T-helper 2 cell treated with Interferon-gamma antibody and Interleukin-4, amounts not matched to agents 5 μg/mL and 100 μg/mL, for 36 hours (primary cell): ENCODE data around the gene IFNAR1.
"Not testable (repeated sequence)": the region's sequence is repeated elsewhere in the genome, so short reads cannot be mapped to it uniquely, and the experiment has no call there.

Source experiments
- DNase-seq: peaks from one replicate; pipeline ENCODE4 v3.0.0; 2021; ENCODE audit warnings: low spot score
- H3K27ac Mint-ChIP-seq: one replicate; pipeline ENCODE4 v1.8.0; 2021; ENCODE audit warnings: mild to moderate bottlenecking, mixed read lengths
- H3K27me3 Mint-ChIP-seq: one replicate; pipeline ENCODE4 v1.8.0; 2021; ENCODE audit warnings: low read depth, mixed read lengths
- H3K36me3 Mint-ChIP-seq: one replicate; pipeline ENCODE4 v1.8.0; 2021; ENCODE audit warnings: low read depth, mixed read lengths
- H3K4me1 Mint-ChIP-seq: one replicate; pipeline ENCODE4 v1.8.0; 2021; ENCODE audit warnings: low read depth, mixed read lengths
- H3K4me3 Mint-ChIP-seq: one replicate; pipeline ENCODE4 v1.8.0; 2022; ENCODE audit warnings: mild to moderate bottlenecking, moderate library complexity, mixed read lengths
- H3K9me3 Mint-ChIP-seq: one replicate; pipeline ENCODE4 v1.8.0; 2021; ENCODE audit warnings: mixed read lengths

IFNAR1 gene

DNA sequence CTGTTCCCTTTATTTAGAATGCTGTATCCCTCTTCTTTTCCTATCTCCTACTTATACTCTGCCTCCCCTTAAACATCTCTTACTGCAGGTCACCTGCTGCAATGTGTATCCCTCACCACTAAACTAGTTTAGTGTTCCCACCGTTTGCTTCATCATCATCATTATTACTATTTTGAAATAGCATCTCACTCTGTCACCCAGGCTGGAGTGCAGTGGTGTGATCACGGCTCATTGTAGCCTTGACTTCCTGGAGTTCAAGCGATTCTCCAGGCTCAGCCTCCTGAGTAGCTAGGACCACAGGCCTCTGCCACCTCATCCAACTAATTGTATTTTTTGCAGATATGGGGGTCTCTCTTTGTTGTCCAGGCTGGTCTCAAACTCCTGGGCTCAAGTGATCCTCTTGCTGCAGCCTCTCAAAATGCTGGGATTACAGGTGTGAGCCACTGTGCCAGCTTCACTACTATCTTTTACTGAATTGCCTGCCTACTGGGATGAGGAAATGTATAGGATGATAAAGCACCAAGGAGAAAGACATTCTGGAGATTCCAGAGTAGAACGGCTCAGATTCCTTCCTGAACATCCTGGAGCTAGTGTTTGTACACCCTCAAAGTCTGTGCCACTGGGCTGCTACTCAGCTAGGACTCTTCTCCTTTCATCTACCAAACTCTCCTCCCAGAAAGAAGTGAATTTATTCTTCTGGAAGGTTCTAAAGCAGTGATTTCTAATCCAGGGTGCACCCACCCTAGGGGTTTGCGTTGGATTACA is 8.6 kb upstream of the IFNAR1 start:
- H3K4me3 Mint-ChIP-seq: no peak overlapping the region
- DNase-seq: no peak
- peaks cover 5% of the 10 kb centered on the region for H3K9me3 Mint-ChIP-seq
- H3K27ac Mint-ChIP-seq: no peak overlapping the region
- peaks cover 21% of the 10 kb centered on the region for H3K27me3 Mint-ChIP-seq
- H3K36me3 Mint-ChIP-seq: no peaks in the 10 kb centered on the region
- H3K4me1 Mint-ChIP-seq: no peaks in the 10 kb centered on the region

- DNase-seq: no peak
- no peak overlapping the region for H3K27ac Mint-ChIP-seq
- H3K27me3 Mint-ChIP-seq: peaks cover 21% of the 10 kb centered on the region
- H3K4me3 Mint-ChIP-seq: no peak overlapping the region
- H3K36me3 Mint-ChIP-seq: no peaks in the 10 kb centered on the region
- H3K4me1 Mint-ChIP-seq: no peaks in the 10 kb centered on the region
- H3K9me3 Mint-ChIP-seq: peaks cover 5% of the 10 kb centered on the region
Observed at GRCh38 chr21:33317145-33317544, 7.6 kb upstream of the IFNAR1 start.

DNA sequence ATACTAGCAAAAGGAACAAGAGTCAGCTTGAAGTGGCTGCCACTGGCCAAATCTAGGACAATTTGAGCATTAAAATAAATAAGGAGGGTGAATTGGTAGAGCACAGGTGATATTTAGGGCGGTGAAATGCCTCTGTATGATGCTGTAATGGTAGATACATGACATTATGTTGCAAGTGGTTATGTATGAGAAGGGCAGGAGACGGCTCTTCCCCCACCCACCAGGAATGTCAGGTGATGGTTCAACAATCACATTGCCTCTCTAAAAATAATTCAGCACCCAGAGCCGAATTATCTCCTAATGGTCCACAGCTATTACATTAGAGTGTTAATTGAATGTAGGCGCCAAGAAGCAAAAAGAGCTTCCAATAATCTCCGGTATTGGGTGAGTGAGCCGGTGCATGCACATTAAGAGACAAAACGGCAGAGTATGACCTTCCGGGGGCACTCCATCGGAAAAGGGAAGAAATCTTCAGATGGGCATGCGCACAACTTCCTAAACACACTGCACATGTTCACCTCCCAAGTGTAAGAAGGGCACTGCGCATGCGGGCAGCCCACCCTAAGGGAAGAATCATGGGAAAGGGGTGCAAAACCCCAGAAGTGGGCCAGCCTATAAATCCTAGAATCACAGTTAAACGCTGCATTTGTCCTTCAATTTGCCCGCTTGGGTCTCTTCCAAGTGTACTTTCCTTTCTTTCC is 6.8 kb upstream of the IFNAR1 start:
- Mint-ChIP-seq H3K9me3 (peaks cover 5% of the 10 kb centered on the region), H3K4me3 (no peak overlapping the region), H3K36me3 (no peaks in the 10 kb centered on the region), H3K4me1 (no peaks in the 10 kb centered on the region), H3K27me3 (peaks cover 21% of the 10 kb centered on the region), H3K27ac (no peak overlapping the region)
- DNase-seq: no peak

DNA sequence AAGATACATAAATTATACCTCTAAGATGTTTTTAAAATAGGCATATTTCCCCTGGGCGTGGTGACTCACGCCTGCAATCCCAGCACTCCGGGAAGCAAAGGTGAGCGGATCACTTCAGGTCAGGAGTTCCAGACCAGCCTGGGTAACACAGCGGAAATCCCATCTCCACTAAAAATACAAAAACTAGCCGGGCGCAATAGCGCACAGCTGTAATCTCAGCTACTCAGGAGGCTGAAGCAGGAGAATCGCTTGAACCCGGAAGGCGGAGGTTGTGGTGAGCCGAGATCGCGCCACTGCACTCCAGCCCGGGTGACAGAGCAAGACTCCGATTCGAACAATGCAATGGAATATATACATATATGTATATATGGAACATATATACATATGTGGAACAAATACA is 3.8 kb upstream of the IFNAR1 start:
- not testable (repeated sequence) for DNase-seq, H3K4me1 Mint-ChIP-seq, H3K27me3 Mint-ChIP-seq, H3K36me3 Mint-ChIP-seq, H3K27ac Mint-ChIP-seq, H3K4me3 Mint-ChIP-seq, H3K9me3 Mint-ChIP-seq

DNA sequence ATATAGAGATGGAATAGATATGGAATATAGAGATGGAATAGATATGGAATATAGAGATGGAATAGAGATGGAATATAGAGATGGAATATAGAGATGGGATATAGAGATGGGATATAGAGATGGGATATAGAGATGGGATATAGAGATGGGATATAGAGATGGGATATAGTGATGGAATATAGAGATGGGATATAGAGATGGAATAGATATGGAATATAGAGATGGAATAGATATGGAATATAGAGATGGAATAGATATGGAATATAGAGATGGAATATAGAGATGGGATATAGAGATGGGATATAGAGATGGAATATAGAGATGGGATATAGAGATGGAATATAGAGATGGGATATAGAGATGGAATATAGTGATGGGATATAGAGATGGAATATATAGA is 1.2 kb upstream of the IFNAR1 start:
- not testable (repeated sequence) for H3K4me3 Mint-ChIP-seq, H3K27me3 Mint-ChIP-seq, H3K9me3 Mint-ChIP-seq, H3K36me3 Mint-ChIP-seq, DNase-seq, H3K27ac Mint-ChIP-seq
- H3K4me1 Mint-ChIP-seq: peaks cover 15% of the 10 kb centered on the region

- no peak overlapping the region for H3K27ac Mint-ChIP-seq
- peaks cover 11% of the 10 kb centered on the region for H3K36me3 Mint-ChIP-seq
- H3K9me3 Mint-ChIP-seq: no peaks in the 10 kb centered on the region
- H3K27me3 Mint-ChIP-seq: no peaks in the 10 kb centered on the region
- DNase-seq: peak; percentile 73
- peaks cover 27% of the 10 kb centered on the region for H3K4me1 Mint-ChIP-seq
- no peak overlapping the region for H3K4me3 Mint-ChIP-seq
Observed at GRCh38 chr21:33325222-33326067, 675 bp downstream of the IFNAR1 start.

DNA sequence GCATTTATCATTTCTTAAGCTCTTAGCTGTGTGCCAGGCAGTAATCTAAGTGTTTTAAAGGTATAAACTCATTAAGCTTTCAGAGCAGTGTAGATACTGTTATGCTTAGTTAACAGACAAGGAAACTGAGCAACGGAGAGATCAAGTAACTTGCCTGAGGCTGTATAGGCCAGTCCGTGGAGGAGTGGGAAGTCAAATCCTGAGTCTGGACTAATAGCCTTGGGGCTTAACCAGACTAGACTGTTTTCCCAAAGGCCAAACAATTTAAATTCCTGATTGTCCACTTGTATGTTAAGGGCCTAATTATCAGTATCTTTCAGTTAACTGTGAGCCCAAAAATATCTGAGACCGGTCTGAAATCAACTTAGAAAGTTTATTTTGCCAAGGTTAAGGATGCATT is 2.6 kb downstream of the IFNAR1 start:
- no peak for DNase-seq
- no peaks in the 10 kb centered on the region for H3K27me3 Mint-ChIP-seq
- H3K4me1 Mint-ChIP-seq: peaks cover 45% of the 10 kb centered on the region
- no peak overlapping the region for H3K4me3 Mint-ChIP-seq
- H3K27ac Mint-ChIP-seq: no peak overlapping the region
- peaks cover 3% of the 10 kb centered on the region for H3K9me3 Mint-ChIP-seq
- peaks cover 23% of the 10 kb centered on the region for H3K36me3 Mint-ChIP-seq

GRCh38 chr21:33327792-33328433 is 3.1 kb downstream of the IFNAR1 start:
- Mint-ChIP-seq H3K4me3 (peak overlapping the region; percentile 4), H3K36me3 (peaks cover 28% of the 10 kb centered on the region), H3K9me3 (peaks cover 9% of the 10 kb centered on the region), H3K27me3 (no peaks in the 10 kb centered on the region), H3K27ac (no peak overlapping the region), H3K4me1 (peaks cover 49% of the 10 kb centered on the region)
- DNase-seq: no peak

GRCh38 chr21:33330726-33331125 is 6.0 kb downstream of the IFNAR1 start:
- H3K4me3 Mint-ChIP-seq: no peak overlapping the region
- H3K36me3 Mint-ChIP-seq: peaks cover 51% of the 10 kb centered on the region
- peaks cover 20% of the 10 kb centered on the region for H3K9me3 Mint-ChIP-seq
- H3K27me3 Mint-ChIP-seq: no peaks in the 10 kb centered on the region
- H3K4me1 Mint-ChIP-seq: peaks cover 55% of the 10 kb centered on the region
- H3K27ac Mint-ChIP-seq: peak overlapping the region; percentile 45
- no peak for DNase-seq

GRCh38 chr21:33332143-33332542 is 7.4 kb downstream of the IFNAR1 start:
- H3K4me3 Mint-ChIP-seq: peak overlapping the region; percentile 62
- H3K36me3 Mint-ChIP-seq: peaks cover 53% of the 10 kb centered on the region
- peaks cover 20% of the 10 kb centered on the region for H3K9me3 Mint-ChIP-seq
- peaks cover 53% of the 10 kb centered on the region for H3K4me1 Mint-ChIP-seq
- no peak for DNase-seq
- H3K27me3 Mint-ChIP-seq: no peaks in the 10 kb centered on the region
- peak overlapping the region; percentile 75 for H3K27ac Mint-ChIP-seq

DNA sequence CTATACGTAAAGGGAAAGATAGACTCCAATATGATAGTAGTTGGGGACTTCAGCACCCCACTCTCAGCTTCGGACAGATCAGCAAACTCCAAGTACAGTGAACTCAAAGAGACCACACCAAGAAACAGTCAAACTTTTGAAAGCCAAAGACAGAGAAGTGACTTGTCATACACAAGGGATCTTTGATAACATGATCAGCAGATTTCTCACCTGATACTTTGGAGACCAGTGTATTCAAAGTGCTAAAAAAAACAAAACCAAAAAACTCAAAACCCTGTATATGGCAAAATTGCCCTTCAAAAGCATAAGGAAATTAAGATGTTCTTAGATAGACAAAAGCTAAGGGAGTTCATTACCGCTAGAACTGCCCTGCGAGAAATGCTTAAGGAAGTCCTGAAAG is 9.4 kb downstream of the IFNAR1 start:
- Mint-ChIP-seq H3K27me3 (no peaks in the 10 kb centered on the region), H3K4me1 (peaks cover 41% of the 10 kb centered on the region), H3K4me3 (no peak overlapping the region), H3K9me3 (peaks cover 20% of the 10 kb centered on the region), H3K36me3 (peaks cover 52% of the 10 kb centered on the region), H3K27ac (peak overlapping the region; percentile 26)
- DNase-seq: no peak

DNA sequence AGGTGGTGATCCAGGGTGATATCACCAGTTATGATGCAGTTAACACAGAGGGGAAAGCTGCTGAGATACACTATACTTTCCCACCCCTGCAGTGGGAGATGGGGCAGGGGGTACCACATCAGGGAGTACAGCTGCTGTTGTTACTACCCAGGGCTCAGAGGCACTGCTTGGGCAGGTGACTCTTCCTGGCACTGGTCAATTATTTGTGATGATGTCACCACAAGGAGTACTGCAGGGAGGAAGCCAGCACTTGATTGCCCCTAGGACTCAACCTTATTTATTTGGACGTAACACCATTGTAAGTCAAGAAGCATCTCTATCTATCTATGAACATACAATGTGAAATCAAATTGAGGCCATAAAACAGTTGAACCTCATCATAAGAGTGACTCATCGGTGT is 10.1 kb downstream of the IFNAR1 start:
- H3K4me1 Mint-ChIP-seq: peaks cover 39% of the 10 kb centered on the region
- H3K27ac Mint-ChIP-seq: no peak overlapping the region
- no peak for DNase-seq
- H3K36me3 Mint-ChIP-seq: peaks cover 53% of the 10 kb centered on the region
- H3K27me3 Mint-ChIP-seq: no peaks in the 10 kb centered on the region
- no peak overlapping the region for H3K4me3 Mint-ChIP-seq
- peaks cover 20% of the 10 kb centered on the region for H3K9me3 Mint-ChIP-seq

GRCh38 chr21:33339135-33339534 is 14.4 kb downstream of the IFNAR1 start:
- Mint-ChIP-seq H3K9me3 (peaks cover 2% of the 10 kb centered on the region), H3K4me3 (no peak overlapping the region), H3K36me3 (peaks cover 39% of the 10 kb centered on the region), H3K27ac (no peak overlapping the region), H3K27me3 (no peaks in the 10 kb centered on the region), H3K4me1 (peaks cover 10% of the 10 kb centered on the region)
- no peak for DNase-seq
